GM23338 (cell line): ENCODE measurements around the gene RSPH3. TPM values are rescaled to one million over a fixed set of nuclear protein-coding genes. Genes with fewer than 3 reads are reported as not detected.

ENCODE experiments used
- ATAC-seq: fragments of 200-7000 bp; cut with Tn5 transposase; 3 replicates; pipeline ENCODE4 v1.9.1; 2020
- DNase-seq: peaks from one replicate; pipeline ENCODE4 v3.0.0-alpha.2; 2015; ENCODE audit warnings: low spot score
- H2AFZ ChIP-seq: fragments of 200-600 bp; sonication (generic); 2 replicates; pipeline ENCODE4 v1.8.0; 2016; ENCODE audit warnings: antibody characterized with exemption, mild to moderate bottlenecking, moderate library complexity
- H3F3A ChIP-seq: fragments of 200-600 bp; sonication (generic); replicated peaks from 2 replicates; pipeline ENCODE4 v1.8.0; 2017; ENCODE audit warnings: antibody characterized with exemption, mixed run types, low read depth
- H3K27ac ChIP-seq: fragments of 200-600 bp; sonication (generic); 2 replicates; pipeline ENCODE4 v1.6.1; 2016; ENCODE audit warnings: low read depth
- H3K27me3 ChIP-seq: fragments of 200-600 bp; sonication (generic); 2 replicates; pipeline ENCODE4 v1.8.0; 2016; ENCODE audit warnings: mild to moderate bottlenecking, mixed run types, moderate library complexity; ENCODE audit not compliant: insufficient read depth
- H3K36me3 ChIP-seq: fragments of 200-600 bp; sonication (generic); 2 replicates; pipeline ENCODE4 v1.8.0; 2016; ENCODE audit warnings: mild to moderate bottlenecking; ENCODE audit not compliant: insufficient read depth
- H3K4me1 ChIP-seq: fragments of 200-600 bp; sonication (generic); 2 replicates; pipeline ENCODE4 v1.8.0; 2016; ENCODE audit warnings: mild to moderate bottlenecking, moderate library complexity; ENCODE audit not compliant: insufficient read depth
- H3K4me2 ChIP-seq: fragments of 200-600 bp; sonication (generic); 2 replicates; pipeline ENCODE4 v1.7.1; 2017; ENCODE audit warnings: mixed run types
- H3K4me3 ChIP-seq: fragments of 200-600 bp; sonication (generic); 2 replicates; pipeline ENCODE4 v1.6.1; 2016; ENCODE audit warnings: mixed run types
- H3K79me2 ChIP-seq: fragments of 200-600 bp; sonication (generic); replicated peaks from 2 replicates; pipeline ENCODE4 v1.8.0; 2017; ENCODE audit warnings: mild to moderate bottlenecking; ENCODE audit not compliant: insufficient read depth
- H3K9me2 ChIP-seq: fragments of 200-600 bp; sonication (generic); 2 replicates; pipeline ENCODE4 v1.8.0; 2017; ENCODE audit not compliant: insufficient read depth
- H4K20me1 ChIP-seq: fragments of 200-600 bp; sonication (generic); replicated peaks from 2 replicates; pipeline ENCODE4 v1.8.0; 2017; ENCODE audit warnings: mild to moderate bottlenecking; ENCODE audit not compliant: insufficient read depth
- H3K27ac Mint-ChIP-seq: 2 replicates; pipeline ENCODE4 v1.8.0; 2020; ENCODE audit warnings: inconsistent platforms, mild to moderate bottlenecking, moderate library complexity, mixed read lengths
- H3K27me3 Mint-ChIP-seq: 3 replicates; pipeline ENCODE4 v1.8.0; 2022; ENCODE audit warnings: low read depth, mild to moderate bottlenecking, moderate library complexity, mixed read lengths, inconsistent platforms; ENCODE audit not compliant: insufficient read depth, poor library complexity
- H3K36me3 Mint-ChIP-seq: 3 replicates; pipeline ENCODE4 v1.8.0; 2021; ENCODE audit warnings: low read depth, mild to moderate bottlenecking, inconsistent platforms, moderate library complexity, mixed read lengths
- H3K4me1 Mint-ChIP-seq: 3 replicates; pipeline ENCODE4 v1.8.0; 2020; ENCODE audit warnings: mild to moderate bottlenecking, inconsistent platforms, mixed read lengths
- H3K4me3 Mint-ChIP-seq: 3 replicates; pipeline ENCODE4 v1.8.0; 2021; ENCODE audit warnings: moderate library complexity, mild to moderate bottlenecking, inconsistent platforms, mixed read lengths
- H3K9me3 Mint-ChIP-seq: 3 replicates; pipeline ENCODE4 v1.8.0; 2020; ENCODE audit warnings: moderate library complexity, mild to moderate bottlenecking, inconsistent platforms, mixed read lengths
- EZH2 ChIP-seq: fragments of 200-600 bp; sonication (generic); IDR thresholded peaks from one replicate; pipeline ENCODE4 v1.8.0; 2017; ENCODE audit warnings: antibody characterized with exemption, mild to moderate bottlenecking, low read depth; ENCODE audit not compliant: unreplicated experiment
- EZH2phosphoT487 ChIP-seq: fragments of 200-600 bp; sonication (generic); IDR thresholded peaks from one replicate; pipeline ENCODE4 v1.8.1; 2018; ENCODE audit warnings: antibody characterized with exemption; ENCODE audit not compliant: unreplicated experiment
- JUNB ChIP-seq: IDR thresholded peaks from one replicate; pipeline ENCODE4 v1.6.1; 2016; ENCODE audit warnings: antibody characterized with exemption; ENCODE audit not compliant: unreplicated experiment
- NANOG ChIP-seq: IDR thresholded peaks from 2 replicates; pipeline ENCODE4 v1.6.1; 2016; ENCODE audit warnings: antibody characterized with exemption, borderline replicate concordance
- POLR2AphosphoS5 ChIP-seq: IDR thresholded peaks from 2 replicates; pipeline ENCODE4 v1.6.1; 2016; ENCODE audit warnings: antibody characterized with exemption, low read depth
- STAT1 ChIP-seq: IDR thresholded peaks from one replicate; pipeline ENCODE4 v1.6.1; 2016; ENCODE audit warnings: antibody characterized with exemption; ENCODE audit not compliant: unreplicated experiment
- polyA plus RNA-seq: library from polyadenylated mRNA; unstranded; fragments of >200 nt; fragmentation: Nextera tagmentation; extraction: Ambion mirVana; gene quantifications from 2 replicates; pipeline ENCODE4 v1.2.1, GENCODE V29; 2016
- total RNA-seq: library from RNA; depleted of rRNA; stranded (reverse); fragments of >200 nt; shearing (Covaris generic); gene quantifications from 2 replicates; pipeline ENCODE4 v1.2.3, GENCODE V29; 2014
- TF ChIP-seq, protein P1 (sequence below): IDR thresholded peaks from one replicate; pipeline ENCODE4 v1.6.1; 2018; ENCODE audit warnings: antibody characterized with exemption; ENCODE audit not compliant: unreplicated experiment
- TF ChIP-seq, protein P2 (sequence below): IDR thresholded peaks from 2 replicates; pipeline ENCODE4 v1.6.1; 2016; ENCODE audit warnings: antibody characterized with exemption

The RSPH3 gene
- total and polyA plus RNA-seq, 2 experiments from 2014 or later = 1.7 to 3.9 TPM

DNA sequence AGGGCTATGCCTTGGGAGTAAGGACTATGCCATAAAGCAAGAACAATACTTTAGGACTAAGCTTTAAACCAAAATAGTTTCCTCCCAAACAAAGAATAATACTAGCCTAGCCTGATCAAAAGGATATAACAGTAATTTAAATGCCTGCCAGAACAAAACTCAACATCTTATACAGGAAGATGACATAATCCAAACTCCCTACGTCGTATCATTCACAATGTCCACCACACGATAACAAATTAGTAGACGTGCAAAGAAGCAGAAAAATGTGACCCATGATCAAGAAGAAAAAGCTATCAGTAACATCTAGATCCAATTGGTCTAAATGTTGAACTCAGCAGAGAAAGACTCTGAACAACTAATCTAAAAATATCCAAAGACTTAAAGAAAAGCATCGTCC, 65.8 kb downstream of the RSPH3 start:
- no peak for ATAC-seq
- Histone ChIP-seq H4K20me1 (no peaks in the 10 kb centered on the region), H3K9me2 (no peaks in the 10 kb centered on the region), H3K27ac (no peak overlapping the region), H3F3A (peaks cover 6% of the 10 kb centered on the region; the same call in 1 of the 2 replicates), H3K4me3 (no peak overlapping the region), H3K27me3 (0 out of 2 replicates have a peak, but pooled peaks cover 6% of the 10 kb centered on the region), H3K36me3 (no peaks in the 10 kb centered on the region), H3K79me2 (no peaks in the 10 kb centered on the region), H3K4me2 (no peak overlapping the region), H2AFZ (no peak overlapping the region), H3K4me1 (peaks cover 5% of the 10 kb centered on the region; the same call in 1 of the 2 replicates)
- no peak for DNase-seq
- Mint-ChIP-seq H3K27ac (no peak overlapping the region), H3K27me3 (peaks cover 13% of the 10 kb centered on the region), H3K4me3 (no peak overlapping the region), H3K4me1 (peaks cover 7% of the 10 kb centered on the region), H3K36me3 (no peaks in the 10 kb centered on the region), H3K9me3 (no peaks in the 10 kb centered on the region)
- TF ChIP-seq, protein P1, sequence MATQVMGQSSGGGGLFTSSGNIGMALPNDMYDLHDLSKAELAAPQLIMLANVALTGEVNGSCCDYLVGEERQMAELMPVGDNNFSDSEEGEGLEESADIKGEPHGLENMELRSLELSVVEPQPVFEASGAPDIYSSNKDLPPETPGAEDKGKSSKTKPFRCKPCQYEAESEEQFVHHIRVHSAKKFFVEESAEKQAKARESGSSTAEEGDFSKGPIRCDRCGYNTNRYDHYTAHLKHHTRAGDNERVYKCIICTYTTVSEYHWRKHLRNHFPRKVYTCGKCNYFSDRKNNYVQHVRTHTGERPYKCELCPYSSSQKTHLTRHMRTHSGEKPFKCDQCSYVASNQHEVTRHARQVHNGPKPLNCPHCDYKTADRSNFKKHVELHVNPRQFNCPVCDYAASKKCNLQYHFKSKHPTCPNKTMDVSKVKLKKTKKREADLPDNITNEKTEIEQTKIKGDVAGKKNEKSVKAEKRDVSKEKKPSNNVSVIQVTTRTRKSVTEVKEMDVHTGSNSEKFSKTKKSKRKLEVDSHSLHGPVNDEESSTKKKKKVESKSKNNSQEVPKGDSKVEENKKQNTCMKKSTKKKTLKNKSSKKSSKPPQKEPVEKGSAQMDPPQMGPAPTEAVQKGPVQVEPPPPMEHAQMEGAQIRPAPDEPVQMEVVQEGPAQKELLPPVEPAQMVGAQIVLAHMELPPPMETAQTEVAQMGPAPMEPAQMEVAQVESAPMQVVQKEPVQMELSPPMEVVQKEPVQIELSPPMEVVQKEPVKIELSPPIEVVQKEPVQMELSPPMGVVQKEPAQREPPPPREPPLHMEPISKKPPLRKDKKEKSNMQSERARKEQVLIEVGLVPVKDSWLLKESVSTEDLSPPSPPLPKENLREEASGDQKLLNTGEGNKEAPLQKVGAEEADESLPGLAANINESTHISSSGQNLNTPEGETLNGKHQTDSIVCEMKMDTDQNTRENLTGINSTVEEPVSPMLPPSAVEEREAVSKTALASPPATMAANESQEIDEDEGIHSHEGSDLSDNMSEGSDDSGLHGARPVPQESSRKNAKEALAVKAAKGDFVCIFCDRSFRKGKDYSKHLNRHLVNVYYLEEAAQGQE = no peak
- TF ChIP-seq POLR2AphosphoS5 = no peak
- TF ChIP-seq JUNB = no peak
- no peak for TF ChIP-seq EZH2
- no peak for TF ChIP-seq NANOG
- TF ChIP-seq STAT1 = no peak
- TF ChIP-seq EZH2phosphoT487 = no peak
- TF ChIP-seq, protein P2, sequence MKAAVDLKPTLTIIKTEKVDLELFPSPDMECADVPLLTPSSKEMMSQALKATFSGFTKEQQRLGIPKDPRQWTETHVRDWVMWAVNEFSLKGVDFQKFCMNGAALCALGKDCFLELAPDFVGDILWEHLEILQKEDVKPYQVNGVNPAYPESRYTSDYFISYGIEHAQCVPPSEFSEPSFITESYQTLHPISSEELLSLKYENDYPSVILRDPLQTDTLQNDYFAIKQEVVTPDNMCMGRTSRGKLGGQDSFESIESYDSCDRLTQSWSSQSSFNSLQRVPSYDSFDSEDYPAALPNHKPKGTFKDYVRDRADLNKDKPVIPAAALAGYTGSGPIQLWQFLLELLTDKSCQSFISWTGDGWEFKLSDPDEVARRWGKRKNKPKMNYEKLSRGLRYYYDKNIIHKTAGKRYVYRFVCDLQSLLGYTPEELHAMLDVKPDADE = no peak

DNA sequence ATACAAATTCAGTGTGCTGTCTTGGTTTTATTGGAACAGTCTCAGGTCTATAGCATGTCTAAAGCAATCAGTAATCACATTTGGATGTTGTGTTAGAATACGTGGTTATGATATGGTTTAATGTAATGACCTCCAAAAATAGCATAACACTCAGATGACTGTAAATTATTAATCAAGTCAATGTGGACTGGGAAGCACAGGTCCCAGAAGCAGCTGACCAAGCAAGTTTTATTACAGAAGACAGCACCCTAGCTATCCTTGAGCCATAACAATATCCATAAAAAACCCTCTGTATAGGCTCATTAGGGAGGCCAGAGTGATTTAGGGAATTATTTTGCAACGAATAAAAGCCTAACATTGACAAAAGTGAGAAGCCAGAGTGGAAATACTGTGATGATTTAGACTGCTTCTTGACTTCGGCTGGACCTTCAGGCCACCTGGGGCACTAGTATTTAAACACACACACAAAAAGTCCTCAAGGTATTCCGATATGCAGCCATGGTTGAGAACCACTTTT, 66.9 kb downstream of the RSPH3 start:
- DNase-seq (no peak), ATAC-seq (no peak)
- no peaks in the 10 kb centered on the region for H3K27me3 ChIP-seq
- no peaks in the 10 kb centered on the region for H3K9me2 ChIP-seq
- no peak overlapping the region for H3K4me3 Mint-ChIP-seq
- peaks cover 3% of the 10 kb centered on the region; the same call in 2 of the 3 replicates for H3K4me1 Mint-ChIP-seq
- peaks cover 6% of the 10 kb centered on the region; the same call in 1 of the 2 replicates for H3F3A ChIP-seq
- no peaks in the 10 kb centered on the region for H3K9me3 Mint-ChIP-seq
- no peak overlapping the region for H3K27ac ChIP-seq
- peak overlapping the region; percentile 66; the same call in 1 of the 2 replicates for H2AFZ ChIP-seq
- TF ChIP-seq, protein P1 = no peak
- TF ChIP-seq EZH2phosphoT487 = no peak
- TF ChIP-seq, protein P2 = no peak
- no peak overlapping the region for H3K4me2 ChIP-seq
- H3K27me3 Mint-ChIP-seq = peaks cover 6% of the 10 kb centered on the region
- no peaks in the 10 kb centered on the region for H3K36me3 Mint-ChIP-seq
- H4K20me1 ChIP-seq = no peaks in the 10 kb centered on the region
- no peaks in the 10 kb centered on the region for H3K79me2 ChIP-seq
- no peaks in the 10 kb centered on the region for H3K36me3 ChIP-seq
- H3K4me3 ChIP-seq = no peak overlapping the region
- no peak overlapping the region for H3K27ac Mint-ChIP-seq
- H3K4me1 ChIP-seq = no peaks in the 10 kb centered on the region; the same call in 1 of the 2 replicates
